GM10266 (cell line): ENCODE results near the gene ETHE1.

ENCODE experiments used
- DNase-seq: peaks from one replicate; pipeline ENCODE4 v3.0.0; 2012; ENCODE audit errors: extremely low spot score
- CTCF ChIP-seq: IDR thresholded peaks from 2 replicates; pipeline ENCODE4 v1.5.1; 2012; ENCODE audit warnings: mild to moderate bottlenecking, low read depth; ENCODE audit not compliant: control insufficient read depth, insufficient read depth; ENCODE audit errors: missing control alignments

ETHE1 gene

DNA sequence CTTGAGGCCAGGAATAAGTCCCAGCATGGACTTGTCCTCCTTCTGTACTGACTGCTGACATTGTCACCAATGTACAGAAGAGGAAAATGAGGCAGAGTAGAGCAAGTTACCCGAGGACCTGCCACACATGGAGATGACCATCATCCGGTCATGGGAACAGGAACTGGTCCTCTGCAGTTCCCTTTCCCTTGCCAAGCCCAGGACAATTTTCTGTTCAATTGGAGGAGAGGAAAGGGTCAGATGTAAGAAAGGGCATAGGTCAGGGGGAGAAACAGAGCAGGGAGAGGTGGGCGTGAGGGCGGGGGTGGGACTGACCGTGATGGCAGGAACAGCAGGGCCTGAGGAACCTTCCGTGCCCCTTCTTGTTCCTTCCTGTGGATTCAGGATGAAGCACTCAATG, 41.0 kb downstream of the ETHE1 start:
- no peak for TF ChIP-seq CTCF
- no peak for DNase-seq

- DNase-seq: no peak
- no peak for TF ChIP-seq CTCF
Observed at GRCh38 chr19:43483281-43483680, 43.7 kb downstream of the ETHE1 start.

- DNase-seq: no peak
- TF ChIP-seq CTCF: no peak
Observed at GRCh38 chr19:43482193-43482592, 44.8 kb downstream of the ETHE1 start.

- TF ChIP-seq CTCF: no peak
- DNase-seq: no peak
Observed at GRCh38 chr19:43481701-43482100, 45.3 kb downstream of the ETHE1 start.

- DNase-seq: no peak
- no peak for TF ChIP-seq CTCF
Observed at GRCh38 chr19:43480574-43480973, 46.4 kb downstream of the ETHE1 start.

DNA sequence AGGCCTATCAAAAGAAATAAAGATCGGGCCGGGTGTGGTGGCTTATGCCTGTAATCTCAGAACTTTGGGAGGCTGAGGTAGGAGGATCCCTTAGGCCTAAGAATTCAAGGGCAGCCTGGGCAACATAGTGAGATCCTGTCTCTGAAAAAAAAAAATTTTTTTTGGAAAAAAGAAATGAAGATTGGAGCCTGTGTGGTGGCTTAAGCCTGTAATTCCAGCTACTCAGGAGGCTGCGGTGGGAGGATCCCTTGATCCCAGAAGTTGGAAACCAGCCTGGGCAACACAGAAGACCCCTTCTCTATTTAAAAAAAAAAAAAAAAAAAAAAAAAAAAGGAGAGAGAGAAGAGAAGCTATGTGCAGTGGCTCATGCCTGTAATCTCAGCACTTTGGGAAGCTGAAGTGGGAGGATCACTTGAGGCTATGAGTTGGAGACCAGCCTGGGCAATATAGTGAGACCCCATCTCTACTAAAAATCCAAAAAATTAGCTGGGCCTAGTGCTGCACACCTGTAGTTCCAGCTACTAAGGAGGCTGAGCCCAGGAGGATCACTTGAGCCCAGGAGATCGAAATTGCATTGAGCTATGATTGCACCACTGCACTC, 46.9 kb downstream of the ETHE1 start:
- no peak for TF ChIP-seq CTCF
- DNase-seq: no peak

- no peak for DNase-seq
- no peak for TF ChIP-seq CTCF
Observed at GRCh38 chr19:43479226-43479625, 47.8 kb downstream of the ETHE1 start.
